IMR-90 (cell line): Measurements from ENCODE around the gene PPP3CB. TPM values are rescaled to one million over a fixed set of nuclear protein-coding genes. Genes with fewer than 3 reads are reported as not detected.

Experiments
- ATAC-seq: fragments of 200-7000 bp; cut with Tn5 transposase; 2 replicates; pipeline ENCODE4 v1.9.1; 2020; ENCODE audit warnings: low read depth, mild to moderate bottlenecking, moderate library complexity
- BruUV-seq: library from RNA; stranded (reverse); fragments of 400-500 nt; replicated peaks from 2 replicates; lab custom pipeline; 2021; lab: Mats Ljungman, UMichigan
- CTCF ChIA-PET: fragments of 300-600 bp; formaldehyde crosslinking; extraction: SDS; loops from one replicate; lab custom pipeline; 2021; ENCODE audit warnings: antibody characterized with exemption; lab: Yijun Ruan, JAX
- POLR2A ChIA-PET: fragments of 300-600 bp; sonication (Branson Sonifier 250); formaldehyde crosslinking; loops from one replicate; lab custom pipeline; 2022; ENCODE audit warnings: antibody characterized with exemption; ENCODE audit not compliant: unreplicated experiment; lab: Charles Lee
- DNase-seq: peaks from one replicate; pipeline ENCODE4 v3.0.0; 2013
- H2AFZ ChIP-seq: replicated peaks from 2 replicates; pipeline ENCODE3; 2013; ENCODE audit warnings: low read length, mild to moderate bottlenecking; ENCODE audit not compliant: poor library complexity
- H2AK5ac ChIP-seq: 2 replicates; pipeline ENCODE4 v1.6.1; 2013; ENCODE audit warnings: low read depth, low read length, inconsistent platforms
- H2AK9ac ChIP-seq: replicated peaks from 2 replicates; pipeline ENCODE3; 2013; ENCODE audit warnings: mild to moderate bottlenecking, low read depth, low read length, moderate library complexity; ENCODE audit not compliant: poor library complexity
- H2BK120ac ChIP-seq: 2 replicates; pipeline ENCODE4 v1.6.1; 2013; ENCODE audit warnings: low read depth, low read length, inconsistent platforms
- H2BK15ac ChIP-seq: 3 replicates; pipeline ENCODE4 v1.6.1; 2013; ENCODE audit warnings: low read depth, low read length, inconsistent platforms
- H2BK20ac ChIP-seq: 2 replicates; pipeline ENCODE4 v1.6.1; 2013; ENCODE audit warnings: low read depth, mild to moderate bottlenecking, inconsistent platforms, low read length, moderate library complexity
- H2BK5ac ChIP-seq: 2 replicates; pipeline ENCODE4 v1.6.1; 2013; ENCODE audit warnings: mild to moderate bottlenecking, low read depth, low read length, inconsistent platforms; ENCODE audit not compliant: poor library complexity, severe bottlenecking
- H3K14ac ChIP-seq: replicated peaks from 2 replicates; pipeline ENCODE4 v1.6.1; 2013; ENCODE audit warnings: low read depth, low read length, inconsistent platforms
- H3K18ac ChIP-seq: 2 replicates; pipeline ENCODE4 v1.6.1; 2013; ENCODE audit warnings: low read depth, low read length, control low read depth
- H3K23ac ChIP-seq: 2 replicates; pipeline ENCODE4 v1.6.1; 2013; ENCODE audit warnings: low read depth, low read length, inconsistent platforms
- H3K27ac ChIP-seq: 2 replicates; pipeline ENCODE4 v1.5.1; 2013; ENCODE audit warnings: mild to moderate bottlenecking, control low read depth, low read length; ENCODE audit not compliant: insufficient read depth
- H3K27me3 ChIP-seq: 2 replicates; pipeline ENCODE4 v1.6.1; 2013; ENCODE audit warnings: low read length; ENCODE audit not compliant: control insufficient read depth, insufficient read depth
- H3K36me3 ChIP-seq: 2 replicates; pipeline ENCODE4 v1.6.1; 2013; ENCODE audit warnings: low read length, mixed read lengths; ENCODE audit not compliant: control insufficient read depth, insufficient read depth
- H3K4ac ChIP-seq: 2 replicates; pipeline ENCODE4 v1.6.1; 2013; ENCODE audit warnings: low read depth, low read length, inconsistent platforms
- H3K4me1 ChIP-seq: 2 replicates; pipeline ENCODE4 v1.6.1; 2013; ENCODE audit warnings: low read length, mixed read lengths; ENCODE audit not compliant: control insufficient read depth, insufficient read depth
- H3K4me2 ChIP-seq: 2 replicates; pipeline ENCODE4 v1.6.1; 2013; ENCODE audit warnings: low read depth, mild to moderate bottlenecking, control low read depth, low read length, moderate library complexity
- H3K4me3 ChIP-seq: 2 replicates; pipeline ENCODE4 v1.5.1; 2013; ENCODE audit warnings: low read depth, mild to moderate bottlenecking, control low read depth, low read length, moderate library complexity; ENCODE audit not compliant: insufficient read depth
- H3K56ac ChIP-seq: 2 replicates; pipeline ENCODE4 v1.6.1; 2013; ENCODE audit warnings: low read length, inconsistent platforms; ENCODE audit not compliant: insufficient read depth; ENCODE audit errors: extremely low read depth
- H3K79me1 ChIP-seq, 2 experiments: 2 replicates each; pipeline ENCODE4 v1.6.1; 2013; ENCODE audit warnings: low read length in 2 of 2, inconsistent platforms in 1 of 2, low read depth in 1 of 2
- H3K9ac ChIP-seq: 2 replicates; pipeline ENCODE4 v1.6.1; 2013; ENCODE audit warnings: low read depth, low read length, control low read depth
- H3K9me1 ChIP-seq: 2 replicates; pipeline ENCODE4 v1.6.1; 2013; ENCODE audit warnings: low read length, inconsistent platforms; ENCODE audit not compliant: insufficient read depth
- H3K9me3 ChIP-seq: 2 replicates; pipeline ENCODE4 v1.6.1; 2013; ENCODE audit warnings: low read length; ENCODE audit not compliant: control insufficient read depth, insufficient read depth
- H4K20me1 ChIP-seq: 2 replicates; pipeline ENCODE4 v1.6.1; 2013; ENCODE audit warnings: low read length, inconsistent platforms; ENCODE audit not compliant: insufficient read depth
- H4K5ac ChIP-seq: 2 replicates; pipeline ENCODE4 v1.6.1; 2013; ENCODE audit warnings: mild to moderate bottlenecking, low read depth, low read length, control low read depth
- H4K8ac ChIP-seq, 2 experiments: 2 replicates each; pipeline ENCODE4 v1.6.1; 2013; ENCODE audit warnings: low read depth in 2 of 2, low read length in 2 of 2, control low read depth in 1 of 2, inconsistent platforms in 1 of 2
- H4K91ac ChIP-seq: 2 replicates; pipeline ENCODE4 v1.6.1; 2013; ENCODE audit warnings: low read depth, low read length, inconsistent platforms; ENCODE audit not compliant: insufficient read depth
- BHLHE40 ChIP-seq: fragments of 150-350 bp; IDR thresholded peaks from 2 replicates; pipeline ENCODE4 v1.6.1; 2016; ENCODE audit warnings: mild to moderate bottlenecking, low read depth, low read length
- CHD1 ChIP-seq: IDR thresholded peaks from 2 replicates; pipeline ENCODE4 v1.6.1; 2012; ENCODE audit warnings: low read depth, low read length, improper control_type of control experiment
- FOS ChIP-seq: fragments of 150-350 bp; IDR thresholded peaks from 2 replicates; pipeline ENCODE4 v1.6.1; 2016; ENCODE audit warnings: low read depth, low read length
- POLR2A ChIP-seq: IDR thresholded peaks from 2 replicates; pipeline ENCODE4 v1.6.1; 2012; ENCODE audit warnings: mild to moderate bottlenecking, low read depth, low read length
- WGBS, 2 experiments: methylation state at CpG; one replicate each; pipeline versions ENCODE4 v1.1.5 to v1.1.7; 2013; ENCODE audit warnings: missing lambda C conversion rate in 2 of 2; ENCODE audit not compliant: insufficient read length in 1 of 2; ENCODE audit errors: extremely low coverage in 2 of 2; 5-methylcytosine and 5-hydroxymethylcytosine counted together
- dilution Hi-C: fragments of 300-500 bp; cut with HindIII; formaldehyde crosslinking; loops from one replicate; pipeline ENCODE4 v1.14.3; 2018; ENCODE audit warnings: low sequenced_read_pairs; ENCODE audit not compliant: unreplicated experiment
- in situ Hi-C: fragments of 300-500 bp; cut with MboI; formaldehyde crosslinking; loops from 3 replicates; pipeline ENCODE4 v1.14.3; 2019; ENCODE audit warnings: low sequenced_read_pairs, inconsistent platforms, mixed read lengths
- intact Hi-C: fragments of 100-400 bp; cut with micrococcal nuclease; formaldehyde crosslinking; loops from 2 replicates; pipeline ENCODE4 v1.10.0; 2022
- polyA plus RNA-seq, 3 experiments: library from polyadenylated mRNA; depleted of rRNA; stranded (reverse); fragments of >200 nt; gene quantifications; 2 replicates each; pipeline ENCODE4 v1.2.3, GENCODE V29; 2012; ENCODE audit warnings: low replicate concordance in 1 of 3
- total RNA-seq: library from RNA; depleted of rRNA; stranded (reverse); fragments of >200 nt; gene quantifications from 2 replicates; pipeline ENCODE4 v1.2.3, GENCODE V29; 2012
- TF ChIP-seq, protein P1 (sequence below): fragments of 150-350 bp; IDR thresholded peaks from 2 replicates; pipeline ENCODE4 v1.6.1; 2016; ENCODE audit warnings: low read depth, mild to moderate bottlenecking, low read length, moderate library complexity, borderline replicate concordance
- TF ChIP-seq, protein P2 (sequence below): fragments of 150-350 bp; IDR thresholded peaks from 2 replicates; pipeline ENCODE4 v1.6.1; 2017; ENCODE audit warnings: mild to moderate bottlenecking, antibody characterized with exemption, low read length, low read depth

The PPP3CB gene
- total and polyA plus RNA-seq, 2 of the 4 experiments (the other 2 are of a cell fraction) = 22.9 to 36.4 TPM

DNA sequence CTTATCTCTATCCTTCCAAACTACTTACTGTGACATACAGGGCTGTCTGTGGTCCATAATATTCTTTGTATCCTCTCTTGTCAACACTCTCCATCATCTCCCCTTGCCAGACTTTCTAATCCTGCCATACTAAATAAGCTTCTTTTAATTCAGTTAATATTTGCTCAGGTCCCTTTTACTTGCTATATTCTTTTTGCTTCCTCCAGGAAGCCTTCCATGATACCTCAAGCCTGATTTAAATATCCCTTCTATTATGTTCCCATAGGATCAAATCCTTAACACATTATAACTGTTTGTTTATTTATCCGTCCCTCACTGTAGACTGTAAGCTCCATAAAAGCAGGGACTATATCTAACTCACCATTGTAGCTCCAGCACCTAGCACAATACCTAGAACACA lies 7.2 kb upstream of the PPP3CB start:
- no peak overlapping the region for H4K8ac ChIP-seq
- H4K5ac ChIP-seq = no peak overlapping the region
- no peak overlapping the region for H3K14ac ChIP-seq
- POLR2A ChIA-PET = no interaction called here
- in situ Hi-C loops (no loop called here), intact Hi-C loops (no loop called here), dilution Hi-C loops (no loop called here)
- BruUV-seq = no TSS peak
- H2AK5ac ChIP-seq = no peak overlapping the region
- 100% methylated on average over 1 of the region's 1 CpG; no CpG with 5 or more reads in 1 of the 2 experiments for WGBS, 2 experiments
- no peak overlapping the region for H3K18ac ChIP-seq
- no peak overlapping the region for H2AFZ ChIP-seq
- DNase-seq (no peak), ATAC-seq (no peak)
- CTCF ChIA-PET = no interaction called here
- TF ChIP-seq POLR2A (no peak), BHLHE40 (no peak), CHD1 (no peak), FOS (no peak)
- TF ChIP-seq, protein P1, sequence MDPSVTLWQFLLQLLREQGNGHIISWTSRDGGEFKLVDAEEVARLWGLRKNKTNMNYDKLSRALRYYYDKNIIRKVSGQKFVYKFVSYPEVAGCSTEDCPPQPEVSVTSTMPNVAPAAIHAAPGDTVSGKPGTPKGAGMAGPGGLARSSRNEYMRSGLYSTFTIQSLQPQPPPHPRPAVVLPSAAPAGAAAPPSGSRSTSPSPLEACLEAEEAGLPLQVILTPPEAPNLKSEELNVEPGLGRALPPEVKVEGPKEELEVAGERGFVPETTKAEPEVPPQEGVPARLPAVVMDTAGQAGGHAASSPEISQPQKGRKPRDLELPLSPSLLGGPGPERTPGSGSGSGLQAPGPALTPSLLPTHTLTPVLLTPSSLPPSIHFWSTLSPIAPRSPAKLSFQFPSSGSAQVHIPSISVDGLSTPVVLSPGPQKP = no peak
- TF ChIP-seq, protein P2, sequence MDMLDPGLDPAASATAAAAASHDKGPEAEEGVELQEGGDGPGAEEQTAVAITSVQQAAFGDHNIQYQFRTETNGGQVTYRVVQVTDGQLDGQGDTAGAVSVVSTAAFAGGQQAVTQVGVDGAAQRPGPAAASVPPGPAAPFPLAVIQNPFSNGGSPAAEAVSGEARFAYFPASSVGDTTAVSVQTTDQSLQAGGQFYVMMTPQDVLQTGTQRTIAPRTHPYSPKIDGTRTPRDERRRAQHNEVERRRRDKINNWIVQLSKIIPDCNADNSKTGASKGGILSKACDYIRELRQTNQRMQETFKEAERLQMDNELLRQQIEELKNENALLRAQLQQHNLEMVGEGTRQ = no peak
- H2BK20ac ChIP-seq = no peak overlapping the region
- no peak overlapping the region for H3K23ac ChIP-seq
- no peak overlapping the region for H2BK5ac ChIP-seq
- no peak overlapping the region for H3K4me2 ChIP-seq
- no peak overlapping the region for H3K4me3 ChIP-seq
- H3K9me3 ChIP-seq = no peaks in the 10 kb centered on the region
- no peak overlapping the region for H4K91ac ChIP-seq
- no peak overlapping the region for H3K27ac ChIP-seq
- no peak overlapping the region for H2BK15ac ChIP-seq
- no peak overlapping the region for H2BK120ac ChIP-seq
- peaks cover 11% of the 10 kb centered on the region for H3K36me3 ChIP-seq
- no peak overlapping the region for H2AK9ac ChIP-seq
- H3K56ac ChIP-seq = no peak overlapping the region
- no peaks in the 10 kb centered on the region for H3K79me1 ChIP-seq
- peaks cover 4% of the 10 kb centered on the region for H3K9me1 ChIP-seq
- H3K4me1 ChIP-seq = no peaks in the 10 kb centered on the region
- no peak overlapping the region for H3K9ac ChIP-seq
- H4K20me1 ChIP-seq = no peaks in the 10 kb centered on the region
- no peak overlapping the region for H3K4ac ChIP-seq
- H3K27me3 ChIP-seq = no peaks in the 10 kb centered on the region
